Esophagus squamous epithelium (tissue), 5 donors: Measurements from ENCODE around the gene NCAPH2. TPM values are rescaled to one million over a fixed set of nuclear protein-coding genes. Genes with fewer than 3 reads are reported as not detected.

ENCODE experiments used
- DNase-seq: peaks from one replicate; lab custom pipeline; 2025; lab: John Stamatoyannopoulos, UW
- H3K27ac ChIP-seq, 4 donors: fragments of 200-600 bp; sonication (generic); one replicate each; pipeline ENCODE4 v1.5.1; 2016 to 2019; ENCODE audit warnings: mild to moderate bottlenecking in 1 of 4
- H3K27me3 ChIP-seq, 4 donors: fragments of 200-600 bp; sonication (generic); 1 replicate in 3 of 4; 2 replicates in 1 of 4; pipeline versions ENCODE4 v1.5.1 to v1.6.0; 2017 to 2021; ENCODE audit warnings: antibody characterized with exemption in 1 of 4
- H3K36me3 ChIP-seq, 3 donors: fragments of 200-600 bp; sonication (generic); one replicate each; pipeline ENCODE4 v1.5.1; 2016 to 2019
- H3K4me1 ChIP-seq, 3 donors: fragments of 200-600 bp; sonication (generic); one replicate each; pipeline ENCODE4 v1.5.1; 2017 to 2019
- H3K4me3 ChIP-seq, 4 donors: fragments of 200-600 bp; sonication (generic); 1 replicate in 3 of 4; 2 replicates in 1 of 4; pipeline ENCODE4 v1.5.1; 2016 to 2019; ENCODE audit warnings: mild to moderate bottlenecking in 2 of 4, moderate library complexity in 1 of 4
- H3K9me3 ChIP-seq, 3 donors: fragments of 200-600 bp; sonication (generic); one replicate each; pipeline ENCODE4 v1.5.1; 2016 to 2019
- POLR2A ChIP-seq, 4 donors: fragments of 450-650 bp; IDR thresholded peaks; one replicate each; pipeline ENCODE4 v1.6.1; 2017; ENCODE audit warnings: antibody characterized with exemption in 4 of 4, mild to moderate bottlenecking in 4 of 4, moderate library complexity in 3 of 4
- WGBS, 2 donors: methylation state at CpG; one replicate each; pipeline ENCODE4 v1.1.5; 2018; 5-methylcytosine and 5-hydroxymethylcytosine counted together
- intact Hi-C: fragments of 100-400 bp; cut with DNase I; formaldehyde crosslinking; loops from one replicate; pipeline ENCODE4 v1.15.0; 2022
- total RNA-seq, 4 donors: library from RNA; depleted of rRNA; stranded (reverse); fragments of >200 nt; gene quantifications; one replicate each; pipeline ENCODE4 v1.1.0, GENCODE V29; 2016
- TF ChIP-seq, protein P1 (sequence below), 6 experiments: fragments of 450-650 bp in 4 of 6; fragments of 200-600 bp in 2 of 6; sonication (generic) in 2 of 6; IDR thresholded peaks; one replicate each; pipeline ENCODE4 v1.5.1; 2016 to 2019; ENCODE audit warnings: antibody characterized with exemption in 6 of 6, mild to moderate bottlenecking in 4 of 6, moderate library complexity in 4 of 6
- donor health status: DM: yes; HTN: yes; CAD: no.

The NCAPH2 gene
- total RNA-seq, 4 donors from 2014 or later = 30.2 to 42.6 (median 38.5) TPM

- intact Hi-C loops = loop anchor here (5.0 kb wide), 1 partner anchor 117 kb away; no protein-coding TSS in a partner anchor
- Histone ChIP-seq H3K27me3 (peaks cover 0 to 61% (median 0%) of the 10 kb centered on the region in 4 donors), H3K36me3 (no peaks in the 10 kb centered on the region), H3K4me1 (peaks cover 0 to 8% (median 0%) of the 10 kb centered on the region in 3 donors), H3K27ac (no peak overlapping the region), H3K9me3 (no peaks in the 10 kb centered on the region), H3K4me3 (no peak overlapping the region)
- WGBS, 2 donors = 83 to 96% methylated on average over 7 to 15 of the region's 19 CpGs
- DNase-seq = no peak
- TF ChIP-seq, protein P1, sequence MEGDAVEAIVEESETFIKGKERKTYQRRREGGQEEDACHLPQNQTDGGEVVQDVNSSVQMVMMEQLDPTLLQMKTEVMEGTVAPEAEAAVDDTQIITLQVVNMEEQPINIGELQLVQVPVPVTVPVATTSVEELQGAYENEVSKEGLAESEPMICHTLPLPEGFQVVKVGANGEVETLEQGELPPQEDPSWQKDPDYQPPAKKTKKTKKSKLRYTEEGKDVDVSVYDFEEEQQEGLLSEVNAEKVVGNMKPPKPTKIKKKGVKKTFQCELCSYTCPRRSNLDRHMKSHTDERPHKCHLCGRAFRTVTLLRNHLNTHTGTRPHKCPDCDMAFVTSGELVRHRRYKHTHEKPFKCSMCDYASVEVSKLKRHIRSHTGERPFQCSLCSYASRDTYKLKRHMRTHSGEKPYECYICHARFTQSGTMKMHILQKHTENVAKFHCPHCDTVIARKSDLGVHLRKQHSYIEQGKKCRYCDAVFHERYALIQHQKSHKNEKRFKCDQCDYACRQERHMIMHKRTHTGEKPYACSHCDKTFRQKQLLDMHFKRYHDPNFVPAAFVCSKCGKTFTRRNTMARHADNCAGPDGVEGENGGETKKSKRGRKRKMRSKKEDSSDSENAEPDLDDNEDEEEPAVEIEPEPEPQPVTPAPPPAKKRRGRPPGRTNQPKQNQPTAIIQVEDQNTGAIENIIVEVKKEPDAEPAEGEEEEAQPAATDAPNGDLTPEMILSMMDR (IDR thresholded peaks at IDR 0.05) = no peak
- no peak for TF ChIP-seq POLR2A (IDR thresholded peaks at IDR 0.05)
Measured at GRCh38 chr22:50488886-50489285, 19.1 kb upstream of the NCAPH2 start.

DNA sequence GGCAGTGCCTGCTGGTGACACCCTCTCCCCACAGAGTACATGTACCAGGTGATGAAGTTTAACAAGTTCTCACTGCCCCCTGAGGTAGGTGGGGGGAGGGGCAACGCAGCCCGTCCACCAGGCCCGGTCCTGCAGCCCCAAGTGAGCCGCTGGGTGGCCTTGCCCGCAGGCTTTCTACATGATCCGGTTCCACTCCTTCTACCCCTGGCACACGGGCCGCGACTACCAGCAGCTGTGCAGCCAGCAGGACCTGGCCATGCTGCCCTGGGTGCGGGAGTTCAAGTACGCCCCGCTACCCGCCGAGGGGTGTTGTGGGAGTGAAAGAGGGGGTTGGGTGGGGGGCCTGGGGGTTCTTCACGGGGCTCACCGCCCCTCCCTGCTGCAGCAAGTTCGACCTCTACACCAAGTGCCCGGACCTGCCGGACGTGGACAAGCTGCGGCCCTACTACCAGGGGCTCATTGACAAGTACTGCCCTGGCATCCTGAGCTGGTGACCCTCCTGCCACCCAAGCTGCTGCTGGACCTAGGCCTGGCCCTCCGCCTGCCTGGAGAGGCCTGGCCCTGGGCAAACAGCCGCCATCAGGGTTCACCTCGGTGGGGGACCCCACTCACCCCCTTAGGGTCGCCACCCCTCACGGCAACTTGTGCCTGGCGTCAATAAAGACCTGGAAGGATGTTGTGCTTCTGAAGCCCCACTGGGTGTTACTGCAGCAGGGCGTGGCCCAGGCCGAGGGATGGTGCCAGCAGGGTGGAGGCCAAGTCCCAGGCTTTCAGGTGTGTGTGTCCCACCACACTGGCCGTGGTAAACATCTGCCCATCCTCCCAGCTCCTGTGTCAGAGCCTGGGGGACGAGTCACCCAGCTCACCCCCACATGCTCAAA is 18.4 kb upstream of the NCAPH2 start:
- WGBS, 2 donors = 20 to 71% methylated on average over 1 to 14 of the region's 31 CpGs
- intact Hi-C loops = loop anchor here (5.0 kb wide), 1 partner anchor 117 kb away; no protein-coding TSS in a partner anchor
- TF ChIP-seq, protein P1 (IDR thresholded peaks at IDR 0.05) = no peak
- no peak for TF ChIP-seq POLR2A (IDR thresholded peaks at IDR 0.05)
- Histone ChIP-seq H3K27ac (no peak overlapping the region), H3K36me3 (no peaks in the 10 kb centered on the region), H3K9me3 (no peaks in the 10 kb centered on the region), H3K4me1 (peaks cover 0 to 8% (median 0%) of the 10 kb centered on the region in 3 donors), H3K27me3 (peaks cover 0 to 53% (median 0%) of the 10 kb centered on the region in 4 donors), H3K4me3 (no peak overlapping the region)
- no peak for DNase-seq

DNA sequence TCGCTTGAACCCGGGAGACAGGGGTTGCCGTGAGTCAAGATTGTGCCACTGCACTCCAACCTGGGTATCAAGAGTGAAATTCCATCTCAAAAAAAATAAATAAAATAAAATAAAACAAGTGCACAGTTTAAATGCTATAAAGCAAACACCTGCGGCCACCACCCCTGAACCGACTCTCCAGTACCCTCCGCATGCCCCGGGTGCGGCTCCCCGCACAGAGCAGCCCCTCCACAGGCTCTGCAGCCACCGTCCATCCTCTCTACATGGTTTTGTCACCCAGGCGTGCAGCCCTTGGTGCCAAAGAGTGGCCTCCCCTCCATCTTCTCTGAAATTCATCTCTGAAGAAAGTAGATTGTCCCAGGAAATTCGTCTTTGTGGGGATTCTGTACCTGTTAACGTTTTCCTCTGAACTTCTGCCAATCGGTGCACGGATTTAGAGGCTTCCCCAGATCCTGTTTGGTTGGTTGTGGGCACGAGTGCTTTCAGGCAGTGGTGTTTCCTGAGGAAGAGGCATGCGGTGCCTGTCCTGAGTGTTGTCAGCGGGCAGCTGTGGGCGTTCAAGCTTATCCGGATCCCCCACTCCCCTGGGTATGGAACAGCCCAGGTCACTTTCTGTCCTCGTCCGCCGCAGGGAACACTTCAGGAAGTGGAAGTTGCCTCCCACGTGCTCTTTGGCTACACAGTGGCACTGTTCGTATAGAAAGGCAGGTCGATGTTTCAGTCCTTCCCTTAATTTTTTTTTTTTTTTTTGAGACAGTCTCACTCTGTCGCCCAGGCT is 17.3 kb upstream of the NCAPH2 start:
- intact Hi-C loops = no loop called here
- WGBS, 2 donors = 51 to 65% methylated on average over 27 of the region's 27 CpGs
- no peak for DNase-seq
- no peak overlapping the region for H3K27ac ChIP-seq
- H3K9me3 ChIP-seq = no peaks in the 10 kb centered on the region
- H3K4me1 ChIP-seq = peaks cover 0 to 8% (median 0%) of the 10 kb centered on the region in 3 donors
- H3K4me3 ChIP-seq = no peak overlapping the region
- peaks cover 0 to 42% (median 0%) of the 10 kb centered on the region in 4 donors for H3K27me3 ChIP-seq
- TF ChIP-seq, protein P1 (IDR thresholded peaks at IDR 0.05) = no peak
- no peaks in the 10 kb centered on the region for H3K36me3 ChIP-seq

DNA sequence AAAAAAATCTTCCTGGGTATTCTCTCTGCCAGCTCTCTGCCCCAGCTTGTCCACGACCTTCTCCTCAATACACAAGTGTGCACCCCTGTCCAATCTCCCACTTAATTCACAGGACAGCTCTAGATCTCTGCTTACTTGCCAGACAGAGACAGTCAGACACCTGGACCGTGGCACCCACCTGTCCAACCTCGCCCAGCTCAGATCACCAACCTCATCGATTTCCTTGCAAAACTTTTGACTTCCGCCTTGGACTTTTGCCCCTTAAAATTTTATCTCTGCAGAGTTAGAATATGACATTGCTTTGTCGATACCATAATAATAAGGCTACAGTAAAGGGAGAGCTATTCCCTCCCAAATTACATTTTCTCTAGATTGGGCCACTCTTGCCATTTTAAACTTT is 10.9 kb upstream of the NCAPH2 start:
- no peak for TF ChIP-seq POLR2A (IDR thresholded peaks at IDR 0.05)
- TF ChIP-seq, protein P1 (IDR thresholded peaks at IDR 0.05) = no peak
- intact Hi-C loops = no loop called here
- Histone ChIP-seq H3K9me3 (no peaks in the 10 kb centered on the region), H3K4me3 (no peak overlapping the region), H3K36me3 (peaks cover 0 to 2% (median 0%) of the 10 kb centered on the region in 3 donors), H3K4me1 (peaks cover 0 to 28% (median 9%) of the 10 kb centered on the region in 3 donors), H3K27ac (no peak overlapping the region), H3K27me3 (no peaks in the 10 kb centered on the region)
- WGBS, 2 donors = 66 to 72% methylated on average over 6 of the region's 6 CpGs
- DNase-seq = no peak
